Left colon (tissue), 2 donors: ENCODE results near the gene FYN. TPM values are rescaled to one million over a fixed set of nuclear protein-coding genes. Genes with fewer than 3 reads are reported as not detected.

Source experiments
- ATAC-seq: fragments of 200-7000 bp; cut with Tn5 transposase; one replicate; pipeline ENCODE4 v1.9.1; 2020; ENCODE audit warnings: mild to moderate bottlenecking, moderate library complexity
- DNase-seq, 2 donors: peaks; one replicate each; pipeline ENCODE4 v3.0.0-alpha.2; 2020
- intact Hi-C, 2 donors: fragments of 100-400 bp; cut with DNase I in 1 of 2; cut with micrococcal nuclease in 1 of 2; formaldehyde crosslinking; loops; one replicate each; pipeline versions ENCODE4 v1.11.2 to v1.14.0; 2022; cut with DNase I, micrococcal nuclease
- total RNA-seq, 2 donors: library from RNA; stranded (reverse); fragmentation: NEBNext Ultra II Directional; extraction: Animal tissue kit (Norgen Biotek cat#: 25700); gene quantifications; one replicate each; pipeline ENCODE4 v1.2.1, GENCODE V29; 2021
- donor health status: DM: no; HTN: no; CAD: no.
- donor health status: DM: yes; HTN: yes; CAD: no.

Gene FYN
- total RNA-seq, 2 donors from 2014 or later: 16.0 to 23.8 TPM

DNA sequence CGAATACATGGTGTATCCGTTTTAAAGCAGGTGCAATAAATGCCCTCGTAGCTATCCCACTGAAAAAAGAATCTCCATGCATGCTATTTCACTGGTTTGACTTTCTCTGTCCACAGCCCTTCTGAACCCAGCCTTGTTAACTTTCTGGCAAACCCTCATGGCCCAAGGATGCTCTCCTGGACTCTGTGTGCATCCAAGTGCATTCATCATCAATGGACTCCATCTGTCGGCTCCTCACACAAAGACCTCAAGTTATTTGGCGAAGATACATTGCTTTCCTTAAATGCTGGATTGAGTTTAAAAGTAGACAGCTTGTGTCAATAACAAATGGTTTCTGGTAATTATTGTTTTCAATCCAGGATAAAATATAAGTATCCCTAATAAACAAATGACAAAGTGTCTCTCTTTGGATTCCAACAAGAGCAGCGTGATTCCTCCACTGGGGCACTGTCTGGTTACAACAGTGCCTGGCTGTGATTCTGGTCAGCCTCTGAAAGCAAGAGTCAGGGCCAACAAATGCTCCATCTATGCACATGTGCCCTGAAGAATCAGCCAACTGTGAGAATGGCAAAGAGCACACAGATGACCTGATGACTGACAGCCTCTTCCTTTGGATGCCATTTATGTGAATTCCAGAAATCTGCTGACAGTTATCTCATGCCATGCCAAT is 55.7 kb downstream of the FYN start:
- ATAC-seq: no peak
- intact Hi-C loops: no loop called here
- DNase-seq: no peak

DNA sequence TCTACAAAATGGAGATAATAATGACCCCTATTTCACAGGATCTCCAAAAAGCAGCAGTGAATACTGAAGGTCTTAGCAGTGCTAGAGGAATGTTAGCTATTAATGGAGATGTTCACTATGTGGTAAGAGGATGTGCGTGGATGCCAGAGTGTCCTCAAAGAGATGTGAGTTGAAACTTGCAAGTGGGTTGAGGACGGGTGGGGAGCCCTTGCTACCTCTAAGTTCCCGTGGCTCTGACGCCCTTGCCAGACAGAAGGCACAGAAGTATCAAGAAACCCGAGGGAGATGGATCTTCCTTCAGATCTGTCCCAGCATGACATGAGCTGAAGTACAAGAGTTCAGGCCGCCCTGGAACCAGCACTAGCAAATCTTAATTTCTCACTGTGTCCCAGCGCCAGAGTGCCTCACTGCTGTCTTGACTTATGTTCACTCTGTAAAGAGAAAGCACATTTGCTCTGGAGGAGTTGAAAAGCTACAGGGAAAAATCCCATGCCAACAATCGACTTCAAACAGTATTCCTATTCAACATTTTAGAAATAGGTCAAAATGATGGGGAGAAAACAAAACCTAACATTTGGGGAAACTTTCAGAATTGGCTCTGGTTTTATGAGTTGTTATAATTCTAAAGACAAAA is 59.5 kb downstream of the FYN start:
- ATAC-seq: no peak
- intact Hi-C loops: no loop called here
- no peak for DNase-seq

DNA sequence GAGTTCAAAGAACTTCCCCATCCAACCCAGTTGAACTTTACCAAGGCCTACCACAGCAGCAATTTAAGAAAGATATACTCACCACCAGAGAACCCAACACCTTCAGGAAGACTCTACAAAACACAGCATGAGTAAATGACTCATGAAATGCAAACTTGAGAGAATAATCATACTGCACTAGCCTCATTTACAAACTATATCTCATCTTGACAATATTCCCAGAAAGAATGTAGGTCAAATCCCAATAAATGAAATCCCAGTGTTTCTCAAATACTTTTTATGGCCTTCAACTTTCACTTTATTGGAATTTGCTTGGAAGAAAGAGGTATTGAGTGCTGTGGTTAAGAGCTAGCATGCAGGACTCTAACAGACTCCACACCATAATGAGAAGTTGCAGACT is 60.0 kb downstream of the FYN start:
- ATAC-seq (no peak), DNase-seq (no peak)
- intact Hi-C loops: no loop called here

DNA sequence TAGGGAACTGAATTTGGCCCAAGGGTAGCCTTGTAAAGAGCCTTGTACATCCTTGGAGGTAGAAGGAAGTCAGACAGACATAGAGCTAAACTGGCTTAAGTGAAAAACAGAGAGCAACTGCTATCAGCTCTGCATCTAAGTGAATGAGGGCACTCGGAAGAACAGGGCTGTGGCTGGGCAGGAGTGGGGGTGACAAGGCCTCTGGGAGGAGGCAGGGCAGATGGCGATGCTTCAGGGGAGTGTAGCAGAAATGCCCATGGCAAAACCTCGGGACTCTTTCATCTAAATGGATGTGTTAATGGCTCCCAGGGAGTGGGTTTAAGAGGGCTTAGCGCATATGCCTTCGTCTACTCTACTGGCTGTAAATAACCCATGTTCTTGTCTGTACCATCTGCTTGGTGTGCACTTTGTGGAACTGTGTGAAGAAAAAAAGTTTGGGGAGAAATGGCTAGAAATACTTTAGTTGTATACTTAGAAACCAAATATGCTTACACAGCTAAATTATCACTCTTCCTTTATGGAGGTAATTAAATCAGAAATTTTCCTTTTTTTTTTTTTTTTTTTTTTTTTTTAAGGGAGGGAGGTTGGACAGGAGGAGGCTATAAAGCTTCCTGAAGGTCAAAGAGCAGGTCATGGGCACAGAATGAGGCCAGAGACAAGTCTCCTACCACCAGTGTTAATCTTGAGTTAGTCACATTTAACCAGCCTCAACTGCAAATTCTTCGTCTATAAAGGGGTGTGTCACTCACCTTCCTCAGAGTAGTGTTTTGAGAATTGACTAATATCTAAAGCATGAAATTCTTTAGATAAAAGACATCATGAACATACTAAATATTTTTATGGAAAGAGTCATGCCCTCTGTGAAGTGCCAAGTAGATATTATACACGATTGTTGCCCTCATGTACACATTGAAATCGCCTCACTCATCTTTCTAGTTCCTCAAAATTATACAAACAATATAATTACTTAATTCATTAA is 60.9 kb downstream of the FYN start:
- intact Hi-C loops: no loop called here
- DNase-seq (no peak), ATAC-seq (no peak)

DNA sequence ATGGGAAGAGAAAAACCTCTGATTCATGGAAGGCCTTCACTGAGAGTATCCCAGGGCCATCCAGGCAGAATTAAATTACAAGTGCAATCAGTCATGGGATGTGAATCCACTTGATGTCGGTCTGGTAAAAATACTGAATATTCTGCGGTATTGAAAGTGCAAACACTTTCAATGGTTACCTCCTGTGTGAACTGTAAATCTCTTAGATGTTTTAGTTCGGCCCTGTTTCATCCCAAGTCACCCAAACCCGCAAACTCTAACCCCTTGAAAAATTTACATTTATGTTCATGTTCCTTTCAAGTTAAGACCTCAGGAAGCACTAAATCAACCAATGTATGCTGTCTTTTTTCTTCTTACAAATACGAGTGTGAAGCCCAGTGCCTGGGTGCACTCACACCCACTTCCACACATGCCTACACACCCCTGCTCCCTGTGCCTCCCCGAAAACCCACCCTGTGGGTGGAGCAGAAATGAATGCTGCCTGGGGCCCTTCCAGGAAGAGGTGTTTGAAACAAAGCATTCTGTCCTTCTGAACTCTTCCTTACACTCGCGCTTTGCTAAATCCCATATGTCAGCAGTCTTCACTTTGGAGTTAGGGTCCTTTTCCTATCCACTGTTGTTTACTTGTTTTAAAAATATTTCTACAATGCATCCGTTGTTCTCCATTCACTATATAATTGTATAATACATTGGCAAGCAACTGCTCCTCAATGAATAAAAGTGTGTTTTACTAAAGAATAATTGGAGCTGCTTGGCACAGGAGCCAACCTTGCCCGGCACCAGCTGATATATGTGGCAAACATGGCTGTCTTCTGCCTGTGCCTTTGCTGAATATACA is 62.7 kb downstream of the FYN start:
- no peak for ATAC-seq

DNA sequence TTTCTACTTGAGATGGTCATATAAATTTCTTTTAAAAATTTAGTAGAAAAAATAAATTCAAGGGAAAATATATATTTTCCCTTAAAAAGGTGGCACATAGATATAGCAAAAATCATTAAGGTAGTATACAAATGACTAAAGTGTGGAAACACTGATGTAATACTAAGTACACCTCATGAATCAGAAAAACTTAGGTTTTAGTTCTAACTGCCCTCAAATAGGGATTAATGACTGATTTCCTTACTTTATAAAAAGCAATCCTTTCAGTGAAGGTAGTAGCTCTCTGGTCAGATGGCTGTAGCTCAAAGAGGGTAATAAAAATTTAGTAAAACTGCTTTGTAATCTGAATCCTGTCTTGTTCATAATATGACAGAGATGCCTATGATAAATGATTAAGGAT is 63.5 kb downstream of the FYN start:
- intact Hi-C loops: no loop called here
- ATAC-seq: no peak
- DNase-seq: no peak

More for the DNA sequence above, 62.7 kb downstream of the FYN start:
- intact Hi-C loops: no loop called here
- no peak for DNase-seq

DNA sequence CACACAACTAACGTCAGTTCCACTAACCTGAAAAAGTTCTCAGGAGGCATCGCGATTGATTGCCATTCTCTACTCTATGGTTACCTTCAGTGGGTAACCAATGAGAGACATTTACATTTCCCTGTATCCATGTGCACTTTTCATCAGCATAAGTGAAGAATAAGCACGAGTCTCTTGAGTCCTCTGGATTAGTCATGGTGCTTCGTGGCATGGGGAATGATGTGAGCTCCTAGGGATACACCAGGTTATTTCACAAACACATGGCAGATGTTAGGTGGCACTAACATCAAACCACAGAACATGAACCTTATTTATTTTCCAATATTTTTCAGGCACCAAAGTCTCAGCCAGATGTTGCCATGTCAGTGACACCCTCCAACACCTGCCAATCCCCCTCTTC is 64.0 kb downstream of the FYN start:
- intact Hi-C loops: no loop called here
- no peak for ATAC-seq

DNA sequence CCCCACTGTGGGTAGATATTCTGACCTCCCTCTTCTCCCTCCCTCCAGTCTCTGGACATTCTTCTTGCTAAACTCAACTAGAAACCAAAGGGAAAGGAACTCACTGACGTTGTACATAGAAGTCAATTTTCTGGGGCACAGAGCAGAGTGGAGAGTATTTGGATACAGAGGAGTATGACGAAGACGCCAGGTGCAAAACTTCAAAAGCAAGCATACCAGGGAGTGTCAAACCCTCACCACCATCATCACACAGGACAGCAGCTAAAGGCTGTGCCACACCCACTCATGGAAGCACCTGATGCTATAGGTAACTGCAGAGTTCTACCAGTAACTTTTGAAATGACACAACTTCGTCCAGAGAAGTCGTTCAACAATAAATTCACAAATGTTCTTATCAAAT is 64.8 kb downstream of the FYN start:
- intact Hi-C loops: no loop called here
- DNase-seq: no peak
- no peak for ATAC-seq

More for the DNA sequence above, 64.0 kb downstream of the FYN start:
- DNase-seq: no peak

DNA sequence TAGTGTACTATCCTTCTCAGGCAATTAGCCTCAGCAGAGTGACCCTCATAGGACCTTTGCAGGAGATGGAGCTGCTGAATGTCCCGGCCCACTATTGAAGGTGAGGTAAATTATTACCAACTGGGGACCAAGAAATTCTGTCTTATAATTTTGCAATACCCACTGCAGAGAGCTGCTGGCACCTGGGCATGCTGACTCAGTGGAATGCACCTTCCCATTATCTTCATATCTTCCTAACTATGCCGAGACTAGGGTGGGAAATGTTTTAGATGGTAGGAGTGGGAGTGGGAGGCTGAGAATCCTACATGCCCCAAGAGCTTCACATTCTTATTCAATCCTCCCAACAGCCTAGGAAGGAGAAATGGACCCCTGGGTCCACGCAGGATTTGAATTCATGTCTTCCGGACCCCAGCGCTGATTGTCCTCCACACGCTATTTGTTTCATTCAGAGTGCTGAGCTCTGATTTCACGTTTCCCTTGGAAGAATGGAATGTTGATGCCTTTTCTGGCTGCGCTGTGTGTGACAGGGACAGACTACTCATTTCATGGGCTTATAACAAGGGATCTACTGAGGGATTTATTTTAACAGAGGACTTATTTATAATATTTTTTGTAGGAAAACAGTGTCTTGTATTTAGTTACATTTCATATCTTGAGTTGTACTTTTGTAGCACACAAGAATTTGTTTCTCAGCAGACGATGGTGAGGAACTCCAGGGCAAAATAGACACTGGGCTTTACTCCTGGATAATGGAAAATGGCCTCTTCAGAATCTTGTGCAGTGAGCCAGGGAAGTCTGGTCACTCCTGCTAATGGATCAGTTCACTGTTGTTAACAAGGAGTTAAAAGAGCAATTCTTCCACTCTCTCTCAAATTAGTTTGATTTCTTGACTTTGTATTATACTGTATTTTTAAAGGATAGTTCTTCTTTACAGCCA is 66.4 kb downstream of the FYN start:
- no peak for DNase-seq
- intact Hi-C loops: no loop called here
- ATAC-seq: no peak

DNA sequence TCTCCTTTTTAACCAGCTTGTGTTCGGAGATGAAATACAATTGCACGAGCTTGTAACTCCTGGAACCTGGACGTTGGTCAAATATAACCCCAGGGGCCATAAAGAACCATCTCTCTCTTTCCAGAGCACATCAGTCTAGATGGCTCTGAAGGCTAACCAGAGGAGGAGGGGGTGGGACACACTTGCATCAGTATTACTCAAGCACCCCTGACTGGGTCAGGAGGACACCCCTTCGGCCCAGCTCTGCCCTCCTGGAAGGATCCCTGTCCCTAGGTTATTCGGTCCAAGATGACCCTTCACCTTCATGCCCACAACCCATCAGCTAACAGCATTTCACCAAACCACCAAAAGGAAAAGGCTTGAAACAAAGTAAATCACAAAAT is 67.1 kb downstream of the FYN start:
- ATAC-seq: no peak
- intact Hi-C loops: no loop called here
- DNase-seq: no peak

DNA sequence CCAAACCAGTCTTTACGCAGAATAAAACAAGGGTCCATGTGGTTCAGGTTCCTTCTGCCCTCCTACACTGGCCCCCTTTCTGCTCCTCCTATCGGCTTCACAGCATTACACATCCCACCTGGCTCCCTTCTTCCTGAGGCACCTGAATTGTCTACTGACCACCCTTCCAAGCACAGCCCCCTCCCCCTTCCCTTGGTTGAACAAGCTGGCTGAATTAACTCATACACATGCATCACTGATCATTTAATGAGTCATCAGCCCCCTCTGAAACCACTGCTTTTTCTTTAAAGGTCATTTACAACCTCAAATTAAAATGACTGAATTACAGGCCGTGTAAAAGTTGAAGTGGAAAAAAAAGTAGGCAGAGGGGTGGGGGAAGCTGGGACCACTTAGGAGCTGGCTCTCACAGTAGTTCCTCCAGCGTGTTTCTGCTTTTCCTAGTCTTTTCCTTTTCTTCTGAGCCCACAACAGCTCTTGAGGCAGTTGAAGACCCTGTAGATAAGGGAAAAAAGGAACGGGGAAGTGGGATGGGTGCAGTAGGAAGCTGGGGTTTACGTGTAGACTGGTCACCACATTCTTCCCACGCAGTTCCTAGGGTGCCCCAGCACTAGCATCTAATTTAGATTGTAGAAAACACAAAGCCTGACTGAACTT is 67.6 kb downstream of the FYN start:
- ATAC-seq: no peak
- no peak for DNase-seq

DNA sequence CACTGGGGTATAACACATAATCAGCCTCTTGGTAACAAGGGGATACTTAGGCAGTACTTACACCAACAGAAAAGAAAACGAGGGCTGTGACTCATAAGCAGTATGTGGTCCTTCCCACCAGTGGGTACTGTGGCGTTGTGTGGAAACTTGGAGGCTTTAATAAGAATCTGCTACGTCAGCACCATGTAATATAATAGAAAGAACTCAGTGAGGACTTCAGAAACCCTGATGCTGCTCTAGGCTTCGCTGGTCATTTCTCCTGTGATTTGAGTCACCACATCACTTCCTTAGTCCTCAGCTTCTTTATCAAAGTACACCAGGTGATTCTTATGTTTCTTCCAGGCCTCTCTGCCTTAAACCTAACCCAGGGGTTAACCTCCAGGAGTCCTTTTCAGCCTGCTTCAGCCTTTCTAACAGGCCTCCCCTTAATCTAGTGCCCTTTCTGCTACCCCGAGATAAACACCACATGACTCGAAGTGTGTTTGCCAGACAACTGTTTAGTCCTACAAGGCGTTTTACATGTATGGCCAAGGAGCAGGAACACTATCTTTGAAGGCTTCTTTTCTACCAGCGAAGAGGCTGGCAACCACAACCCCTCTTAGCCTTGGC is 68.5 kb downstream of the FYN start:
- DNase-seq: no peak
- peak; percentile 44 for ATAC-seq
- intact Hi-C loops: no loop called here

More for the DNA sequence above, 67.6 kb downstream of the FYN start:
- intact Hi-C loops: no loop called here

DNA sequence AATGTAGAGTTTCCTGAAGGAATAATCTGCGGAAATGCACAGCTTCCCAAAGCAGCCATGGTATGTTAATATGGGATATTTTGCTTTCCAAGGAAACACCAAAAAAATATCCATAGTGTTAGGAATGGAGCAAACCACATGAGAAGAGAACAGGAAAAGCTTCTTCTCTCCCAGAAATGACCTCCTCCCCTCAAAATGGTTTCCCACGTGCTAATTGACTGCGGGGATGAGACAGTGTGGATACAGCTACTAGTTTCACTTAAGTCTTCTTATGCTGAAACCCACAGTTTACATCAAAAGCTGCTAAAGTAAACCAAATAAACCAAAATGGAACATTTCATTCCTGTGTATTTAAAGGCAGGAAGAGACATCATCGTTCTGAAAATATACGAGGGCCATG is 69.4 kb downstream of the FYN start:
- ATAC-seq (no peak), DNase-seq (no peak)
- intact Hi-C loops: no loop called here

DNA sequence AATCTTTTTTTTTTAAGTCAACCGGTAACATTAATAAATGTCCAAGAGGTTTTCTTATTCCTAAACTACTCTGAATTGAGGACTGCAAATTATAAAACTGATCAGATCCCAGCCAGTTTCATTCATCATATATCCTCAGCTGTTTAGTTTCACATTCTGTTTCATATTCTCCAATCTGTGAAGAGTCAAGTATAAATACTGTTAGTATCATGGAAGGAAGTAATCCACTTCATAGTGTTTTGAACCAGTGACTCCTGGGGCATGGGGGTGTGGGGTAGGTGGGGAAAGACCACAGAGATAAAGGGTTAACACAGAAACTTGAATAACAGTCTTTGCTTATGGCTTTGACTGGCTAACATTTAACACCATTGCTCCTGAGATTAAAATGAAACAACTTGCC is 69.9 kb downstream of the FYN start:
- intact Hi-C loops: no loop called here
- ATAC-seq: no peak

DNA sequence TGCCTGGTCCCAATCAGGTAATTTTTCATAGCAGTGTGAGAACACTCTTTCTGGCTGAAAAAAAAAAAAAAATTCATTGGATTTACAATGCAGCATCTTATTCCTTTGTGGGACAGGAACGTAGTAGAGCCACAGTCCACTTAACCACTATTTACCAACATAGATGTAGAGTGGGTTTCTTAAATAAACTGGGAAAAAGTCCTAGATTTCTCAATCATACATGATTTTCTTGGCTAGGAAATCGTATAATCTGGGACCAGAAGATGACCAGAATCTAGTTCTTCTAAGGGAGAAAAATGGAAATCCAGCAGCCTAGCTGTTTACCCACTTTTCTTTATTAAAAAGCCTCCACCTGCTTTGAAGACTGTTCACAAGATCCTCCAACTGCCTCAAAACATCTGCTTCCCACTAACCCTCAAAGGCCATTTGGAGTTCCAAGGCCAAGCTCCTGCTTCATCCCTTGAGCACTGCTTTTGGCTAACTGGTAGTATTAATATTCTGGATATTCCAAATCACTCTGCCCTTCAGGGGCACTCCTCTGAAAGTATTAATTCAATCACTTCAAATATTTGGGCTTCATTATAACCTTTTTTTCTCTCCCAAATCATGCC is 70.4 kb downstream of the FYN start:
- intact Hi-C loops: no loop called here
- ATAC-seq (no peak), DNase-seq (no peak)

More for the DNA sequence above, 69.9 kb downstream of the FYN start:
- DNase-seq: no peak

DNA sequence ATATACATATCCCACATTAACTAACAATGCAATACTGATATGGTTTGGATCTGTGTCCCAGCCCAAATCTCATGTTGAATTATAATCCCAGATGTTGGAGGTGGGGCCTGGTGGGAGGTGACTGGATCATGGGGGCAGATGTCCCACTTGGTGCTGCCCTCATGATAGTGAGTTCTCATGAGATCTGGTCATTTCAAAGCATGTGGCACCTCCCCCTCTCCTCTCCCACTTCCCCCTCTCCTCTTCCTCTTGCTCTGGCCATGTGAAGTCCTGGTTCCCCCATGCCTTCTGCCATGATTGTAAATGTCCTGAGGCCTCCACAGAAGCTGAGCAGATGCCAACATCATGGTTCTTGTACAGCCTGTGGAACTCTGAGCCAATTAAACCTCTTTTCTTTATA is 71.2 kb downstream of the FYN start:
- intact Hi-C loops: no loop called here
- no peak for DNase-seq
- ATAC-seq: no peak

DNA sequence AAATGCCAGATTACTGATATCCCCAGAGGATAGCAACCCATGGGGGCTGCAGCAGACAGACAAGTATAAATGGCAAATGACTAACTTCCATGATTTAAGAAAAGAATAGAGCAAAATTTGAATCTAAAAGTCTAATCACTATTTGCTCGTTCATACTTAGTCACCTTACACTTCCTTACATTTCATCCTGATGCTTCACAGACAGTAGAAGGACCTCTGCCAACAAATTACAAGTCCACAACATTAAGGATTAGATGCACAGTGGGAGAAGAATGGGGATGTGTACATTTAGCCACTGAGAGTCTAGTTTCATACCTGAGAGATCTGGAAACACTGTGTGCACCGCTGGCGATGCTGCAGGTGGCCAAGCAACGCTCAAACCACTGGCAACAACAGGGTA is 72.4 kb downstream of the FYN start:
- intact Hi-C loops: no loop called here
- ATAC-seq: no peak
- DNase-seq: no peak
